Left ventricle myocardium superior (tissue), 1 donor: ENCODE measurements around the gene STRADA. TPM values are rescaled to one million over a fixed set of nuclear protein-coding genes. Genes with fewer than 3 reads are reported as not detected.
A peak's percentile ranks its signal among the peaks of the same experiment; 100 is the strongest.

Source experiments
- ATAC-seq: fragments of 200-7000 bp; cut with Tn5 transposase; one replicate; pipeline ENCODE4 v1.9.1; 2020; ENCODE audit warnings: mild to moderate bottlenecking, moderate library complexity
- DNase-seq: peaks from one replicate; pipeline ENCODE4 v3.0.0-alpha.2; 2020
- intact Hi-C: fragments of 100-400 bp; cut with micrococcal nuclease; formaldehyde crosslinking; loops from one replicate; pipeline ENCODE4 v1.11.0; 2022
- total RNA-seq: library from RNA; stranded (reverse); fragmentation: NEBNext Ultra II Directional; extraction: Animal tissue kit (Norgen Biotek cat#: 25700); gene quantifications from one replicate; pipeline ENCODE4 v1.2.1, GENCODE V29; 2021
- donor health status: DM: no; HTN: yes; CAD: no; lungs with severe emphysema.

The STRADA gene
- total RNA-seq, 1 donor from 2014 or later = 16.0 TPM

GRCh38 chr17:63693411-63694113, 48.0 kb downstream of the STRADA start:
- ATAC-seq (no peak), DNase-seq (no peak)
- intact Hi-C loops = no loop called here

GRCh38 chr17:63692195-63692816, 49.3 kb downstream of the STRADA start:
- intact Hi-C loops = no loop called here
- DNase-seq (no peak), ATAC-seq (no peak)

GRCh38 chr17:63689479-63689878, 52.1 kb downstream of the STRADA start:
- no peak for DNase-seq
- intact Hi-C loops = no loop called here
- no peak for ATAC-seq

GRCh38 chr17:63688396-63689020, 53.1 kb downstream of the STRADA start:
- DNase-seq (no peak), ATAC-seq (no peak)
- intact Hi-C loops = no loop called here

GRCh38 chr17:63686138-63686685, 55.4 kb downstream of the STRADA start:
- peak; percentile 8 for ATAC-seq
- intact Hi-C loops = no loop called here

GRCh38 chr17:63685578-63685977, 56.0 kb downstream of the STRADA start:
- DNase-seq = no peak
- intact Hi-C loops = no loop called here
- no peak for ATAC-seq

More at GRCh38 chr17:63686138-63686685, 55.4 kb downstream of the STRADA start:
- DNase-seq = no peak

- ATAC-seq = peak; percentile 56
Measured at GRCh38 chr17:63685041-63685440, 56.6 kb downstream of the STRADA start.

GRCh38 chr17:63682981-63683380, 58.6 kb downstream of the STRADA start:
- intact Hi-C loops = no loop called here
- DNase-seq (no peak), ATAC-seq (no peak)

More at GRCh38 chr17:63685041-63685440, 56.6 kb downstream of the STRADA start:
- no peak for DNase-seq
- intact Hi-C loops = no loop called here

- no peak for DNase-seq
- no peak for ATAC-seq
- intact Hi-C loops = no loop called here
Measured at GRCh38 chr17:63682441-63682840, 59.2 kb downstream of the STRADA start.

GRCh38 chr17:63681530-63681929, 60.1 kb downstream of the STRADA start:
- peak; percentile 47 for ATAC-seq
- intact Hi-C loops = no loop called here
- no peak for DNase-seq

- DNase-seq = no peak
- intact Hi-C loops = no loop called here
- no peak for ATAC-seq
Measured at GRCh38 chr17:63680700-63681099, 60.9 kb downstream of the STRADA start.

GRCh38 chr17:63679214-63679613, 62.4 kb downstream of the STRADA start:
- intact Hi-C loops = no loop called here
- ATAC-seq = no peak

GRCh38 chr17:63676584-63676983, 65.0 kb downstream of the STRADA start:
- DNase-seq = no peak
- intact Hi-C loops = no loop called here
- ATAC-seq = no peak

More at GRCh38 chr17:63679214-63679613, 62.4 kb downstream of the STRADA start:
- no peak for DNase-seq

GRCh38 chr17:63675607-63676546, 65.7 kb downstream of the STRADA start:
- ATAC-seq = peak; percentile 93
- DNase-seq = peak; percentile 70
- intact Hi-C loops = no loop called here

- ATAC-seq = peak; percentile 80
- intact Hi-C loops = no loop called here
- DNase-seq = no peak
Measured at GRCh38 chr17:63675231-63675606, 66.4 kb downstream of the STRADA start.

GRCh38 chr17:63672856-63673255, 68.7 kb downstream of the STRADA start:
- intact Hi-C loops = loop anchor here (2.0 kb wide), 1 partner anchor 42 kb away; no protein-coding TSS in a partner anchor
- no peak for ATAC-seq
- no peak for DNase-seq

GRCh38 chr17:63665527-63666214, 75.9 kb downstream of the STRADA start:
- ATAC-seq (peak; percentile 80), DNase-seq (no peak)
- intact Hi-C loops = no loop called here

- intact Hi-C loops = no loop called here
- DNase-seq (no peak), ATAC-seq (no peak)
Measured at GRCh38 chr17:63659850-63660249, 81.7 kb downstream of the STRADA start.
